Epithelial cell of prostate (primary cell): ENCODE measurements around the gene SSX5.
"Not testable (repeated sequence)": the region's sequence is repeated elsewhere in the genome, so short reads cannot be mapped to it uniquely, and the experiment has no call there.

Experiments used
- DNase-seq: peaks from one replicate; pipeline ENCODE4 v3.0.0-alpha.2; 2011; ENCODE audit warnings: low read depth, low spot score
- H3K27ac ChIP-seq: fragments of 450-650 bp; 2 replicates; pipeline ENCODE4 v1.5.1; 2017; ENCODE audit warnings: mild to moderate bottlenecking

The SSX5 gene

DNA sequence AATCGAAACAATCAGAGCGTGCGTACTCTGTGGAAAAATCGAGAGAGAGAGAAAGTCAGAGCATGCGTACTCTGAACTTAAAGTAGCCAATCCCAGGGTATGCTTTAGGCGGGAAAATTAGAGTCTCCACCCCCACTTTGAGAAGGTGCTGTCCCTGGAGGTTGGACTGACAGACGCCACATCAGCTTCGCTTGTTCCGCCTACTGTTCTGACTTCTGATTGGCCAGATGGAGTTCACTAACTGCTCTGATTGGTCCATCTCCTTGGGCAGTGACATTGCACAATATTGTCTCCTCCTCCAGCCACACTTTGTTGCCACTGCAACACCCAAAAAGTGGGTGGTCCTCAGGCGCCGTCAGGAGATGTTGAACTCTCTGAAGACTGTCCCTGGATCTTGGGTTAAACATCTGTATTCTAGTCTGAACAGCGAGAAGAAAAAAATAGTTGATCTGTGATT lies at the start of gene SSX5:
Gene SSX5 (minus strand): TSS at position 51 of the 457 bp plus-strand sequence. CDS start 1,437 bp downstream, outside the sequence.
- DNase-seq, result no peak
- no peak within 1 kb of the TSS for H3K27ac ChIP-seq

DNA sequence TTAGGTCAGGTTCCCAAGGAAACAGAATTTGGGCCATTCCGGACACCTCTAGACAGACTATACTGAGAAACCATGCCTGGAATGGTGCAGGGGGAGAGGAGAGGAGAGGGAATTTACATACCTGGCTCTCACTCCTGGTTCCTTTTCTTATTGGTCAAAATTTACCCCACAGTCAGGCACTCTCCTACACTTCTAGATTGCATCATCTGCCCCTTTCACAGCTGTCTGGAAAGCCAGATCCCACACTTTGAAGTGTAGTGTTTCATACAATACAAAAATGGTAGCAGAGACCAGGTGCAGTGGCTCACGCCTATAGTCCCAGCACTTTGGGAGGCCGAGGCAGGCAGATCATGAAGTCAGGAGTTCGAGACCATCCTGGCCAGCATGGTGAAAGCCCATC lies 27.6 kb upstream of the SSX5 start:
- not testable (repeated sequence) for H3K27ac ChIP-seq, DNase-seq

- H3K27ac ChIP-seq, DNase-seq: not testable (repeated sequence)
Observed at GRCh38 chrX:48214341-48214740, 17.7 kb upstream of the SSX5 start.

GRCh38 chrX:48190024-48190423 lies 6.6 kb downstream of the SSX5 start:
- H3K27ac ChIP-seq, result peak overlapping the region; percentile 29
- DNase-seq, result not testable (repeated sequence)

DNA sequence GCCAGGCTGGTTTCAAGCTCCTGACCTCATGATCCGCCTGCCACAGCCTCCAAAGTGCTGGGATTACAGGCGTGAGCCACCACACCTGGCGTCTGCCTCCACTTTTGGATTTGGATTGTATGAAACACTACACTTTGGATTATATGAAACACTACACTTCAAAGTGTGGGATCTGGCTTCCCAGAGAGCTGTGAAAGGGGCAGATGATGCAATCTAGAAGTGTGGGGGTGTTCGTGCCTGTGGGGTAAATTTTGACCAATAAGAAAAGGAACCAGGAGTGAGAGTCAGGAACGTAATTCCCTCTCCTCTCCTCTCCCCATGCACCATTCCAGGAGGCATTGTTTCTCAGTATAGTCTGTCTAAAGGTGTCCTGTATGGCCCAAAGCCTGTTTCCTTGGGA lies 14.7 kb downstream of the SSX5 start:
- H3K27ac ChIP-seq, DNase-seq: not testable (repeated sequence)

DNA sequence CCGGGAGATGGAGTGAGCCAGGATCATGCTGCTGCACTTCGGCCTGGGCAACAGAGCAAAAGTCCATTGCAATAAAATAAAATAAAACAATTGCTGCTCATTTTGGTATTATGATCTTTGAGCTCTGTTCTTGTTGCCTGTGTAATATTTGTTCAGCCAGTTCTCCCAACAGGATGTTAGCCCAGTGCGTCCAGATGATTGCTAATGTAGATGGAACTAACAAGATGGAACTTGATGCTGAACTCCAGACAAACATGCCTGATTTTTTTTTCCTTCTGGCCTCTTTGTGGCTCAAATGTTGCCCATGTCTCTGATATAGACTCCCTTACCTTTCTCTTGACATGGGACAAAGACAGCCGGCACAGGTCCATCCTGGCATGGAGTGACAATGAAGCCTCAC lies 15.8 kb downstream of the SSX5 start:
- no peak for DNase-seq
- peak overlapping the region; percentile 78 for H3K27ac ChIP-seq

DNA sequence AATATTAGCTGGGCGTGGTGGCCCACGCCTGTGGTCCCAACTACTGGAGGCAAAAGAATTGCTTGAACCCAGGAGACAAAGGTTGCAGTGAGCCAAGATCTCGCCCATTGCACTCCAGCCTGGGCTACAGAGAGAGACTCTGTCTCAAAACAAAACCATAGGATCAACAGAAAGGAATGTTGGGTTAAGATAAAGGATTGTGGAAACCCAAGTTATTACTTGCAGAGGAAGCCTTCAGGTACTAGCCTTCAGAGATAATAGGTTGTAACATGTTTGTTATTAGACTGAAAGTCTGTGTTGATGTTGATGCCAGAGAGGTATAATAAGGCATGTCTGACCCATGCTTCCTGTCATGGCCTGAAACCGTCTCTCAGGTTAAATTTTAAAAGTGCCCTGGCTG lies 16.9 kb downstream of the SSX5 start:
- DNase-seq, result peak; percentile 64
- H3K27ac ChIP-seq, result peak overlapping the region; percentile 78

DNA sequence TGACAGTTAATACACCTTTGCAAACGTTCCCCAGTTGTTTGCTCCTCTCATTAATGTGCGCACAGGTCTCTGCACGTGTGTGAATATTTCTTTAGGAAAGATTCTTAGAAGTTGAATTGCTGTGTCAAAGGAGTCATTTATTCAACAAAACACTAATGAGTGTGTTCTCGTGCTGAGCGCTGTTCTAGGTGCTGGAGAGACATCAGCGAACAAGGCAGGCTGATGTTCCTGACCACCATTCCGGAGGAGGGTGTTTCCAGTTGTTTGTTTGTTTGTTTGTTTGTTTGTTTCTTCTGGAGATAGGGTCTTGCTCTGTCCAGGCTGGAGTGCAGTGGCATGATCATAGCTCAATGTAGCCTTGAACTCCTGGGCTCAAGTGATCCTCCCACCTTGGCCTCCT lies 30.3 kb downstream of the SSX5 start:
- H3K27ac ChIP-seq, DNase-seq: not testable (repeated sequence)

DNA sequence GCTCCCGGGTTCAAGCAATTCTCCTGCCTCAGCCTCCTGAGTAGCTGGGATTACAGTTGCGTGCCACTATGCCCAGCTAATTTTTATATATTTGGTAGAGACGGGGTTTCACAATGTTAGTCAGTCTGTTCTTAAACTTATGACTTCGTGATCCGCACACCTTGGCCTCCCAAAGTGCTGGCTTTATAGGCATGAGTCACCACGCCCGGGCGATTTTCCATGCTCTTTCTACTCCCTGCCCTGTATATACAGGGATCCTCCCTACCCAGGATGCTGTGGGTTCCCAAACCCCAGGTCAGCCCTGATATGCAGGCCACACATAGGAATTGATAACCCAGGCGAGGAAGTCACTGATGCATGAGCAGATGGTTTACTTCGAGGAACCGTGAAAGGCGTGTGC lies 31.4 kb downstream of the SSX5 start:
- H3K27ac ChIP-seq, result no peak overlapping the region
- DNase-seq, result no peak

- no peak overlapping the region for H3K27ac ChIP-seq
- DNase-seq, result no peak
Observed at GRCh38 chrX:48156014-48156413, 40.6 kb downstream of the SSX5 start.

GRCh38 chrX:48154796-48155195 lies 41.8 kb downstream of the SSX5 start:
- DNase-seq, result no peak
- H3K27ac ChIP-seq, result no peak overlapping the region

- DNase-seq, result no peak
- H3K27ac ChIP-seq, result no peak overlapping the region
Observed at GRCh38 chrX:48153769-48154168, 42.8 kb downstream of the SSX5 start.

DNA sequence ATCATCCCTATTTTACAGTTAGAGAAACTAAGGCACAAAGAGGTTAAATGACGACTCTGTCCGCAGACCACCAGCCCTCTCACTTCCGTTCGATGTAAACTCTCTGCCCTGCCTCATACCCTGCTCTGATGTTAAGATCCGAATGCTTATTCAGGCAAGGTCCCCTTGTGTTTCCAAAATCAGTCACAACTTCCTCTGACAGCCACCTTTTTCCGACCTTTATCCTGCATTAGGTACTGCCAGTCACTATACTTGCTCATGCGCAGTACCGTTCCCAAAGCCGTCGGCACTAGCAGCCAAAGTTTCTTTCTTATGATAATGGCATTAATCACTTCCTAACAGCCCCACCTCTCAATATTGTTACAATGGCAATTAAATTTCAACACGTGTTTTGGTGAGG lies 53.9 kb downstream of the SSX5 start:
- DNase-seq, H3K27ac ChIP-seq: not testable (repeated sequence)

- not testable (repeated sequence) for H3K27ac ChIP-seq, DNase-seq
Observed at GRCh38 chrX:48141810-48142508, 54.6 kb downstream of the SSX5 start.

GRCh38 chrX:48139076-48139475 lies 57.5 kb downstream of the SSX5 start:
- DNase-seq, H3K27ac ChIP-seq: not testable (repeated sequence)
